ENCODE results near the gene FAM98C.
"Not testable (repeated sequence)": the region's sequence is repeated elsewhere in the genome, so short reads cannot be mapped to it uniquely, and the experiment has no call there.

- not testable (repeated sequence) for TF ChIP-seq CTCF (IDR thresholded peaks at IDR 0.05); CBFB (CRISPR knock-in tag; IDR thresholded peaks at IDR 0.05; ENCODE audit: low read depth); MYBL2 (CRISPR knock-in tag; IDR thresholded peaks at IDR 0.05); CDX4 (CRISPR knock-in tag; IDR thresholded peaks at IDR 0.05; ENCODE audit: borderline replicate concordance); AFF4 (CRISPR knock-in tag; IDR thresholded peaks at IDR 0.05; ENCODE audit: borderline replicate concordance); FOXP4 (CRISPR knock-in tag; IDR thresholded peaks at IDR 0.05); MAX (CRISPR knock-in tag; IDR thresholded peaks at IDR 0.05); ZNF138 (CRISPR knock-in tag; conservative IDR thresholded peaks at IDR 0.05); CREB1 (CRISPR knock-in tag; IDR thresholded peaks at IDR 0.05); TCF7 (CRISPR knock-in tag; IDR thresholded peaks at IDR 0.05; ENCODE audit: low read depth); GABPB1 (CRISPR knock-in tag; IDR thresholded peaks at IDR 0.05); ZNF281 (CRISPR knock-in tag; IDR thresholded peaks at IDR 0.05); EMX1 (CRISPR knock-in tag; IDR thresholded peaks at IDR 0.05)
These were observed 7.5 kb downstream of the FAM98C start for GRCh38 chr19:38410407-38410806.

Measured in WTC11 (cell line).